Activated CD4-positive, alpha-beta T cell treated with anti-CD3 and anti-CD28 coated beads, Interleukin-2, amount 10 ng/mL, durations not matched to agents 24 days and 14 days (primary cell): ENCODE results near the gene CPZ. TPM values are rescaled to one million over a fixed set of nuclear protein-coding genes. Genes with fewer than 3 reads are reported as not detected.

Source experiments
- DNase-seq: peaks from one replicate; pipeline ENCODE4 v3.0.0; 2022
- H3K27ac Mint-ChIP-seq: one replicate; pipeline ENCODE4 v1.8.0; 2022; ENCODE audit warnings: mild to moderate bottlenecking, mixed read lengths
- H3K27me3 Mint-ChIP-seq: one replicate; pipeline ENCODE4 v1.8.0; 2022; ENCODE audit warnings: mixed read lengths
- H3K36me3 Mint-ChIP-seq: one replicate; pipeline ENCODE4 v1.8.0; 2022; ENCODE audit warnings: low read depth, mild to moderate bottlenecking, mixed read lengths
- H3K4me1 Mint-ChIP-seq: one replicate; pipeline ENCODE4 v1.8.0; 2021; ENCODE audit warnings: mixed read lengths
- H3K4me3 Mint-ChIP-seq: one replicate; pipeline ENCODE4 v1.8.0; 2022; ENCODE audit warnings: mild to moderate bottlenecking, moderate library complexity, mixed read lengths
- H3K9me3 Mint-ChIP-seq: one replicate; pipeline ENCODE4 v1.8.0; 2021; ENCODE audit warnings: mixed read lengths
- intact Hi-C: fragments of 100-400 bp; cut with micrococcal nuclease; formaldehyde crosslinking; loops from one replicate; pipeline ENCODE4 v1.15.1; 2023
- total RNA-seq: library from RNA; stranded (reverse); gene quantifications from 2 replicates; pipeline ENCODE4 v1.2.3, GENCODE V29; 2022

CPZ gene
- total RNA-seq, 1 donor from 2014 or later: not detected

DNA sequence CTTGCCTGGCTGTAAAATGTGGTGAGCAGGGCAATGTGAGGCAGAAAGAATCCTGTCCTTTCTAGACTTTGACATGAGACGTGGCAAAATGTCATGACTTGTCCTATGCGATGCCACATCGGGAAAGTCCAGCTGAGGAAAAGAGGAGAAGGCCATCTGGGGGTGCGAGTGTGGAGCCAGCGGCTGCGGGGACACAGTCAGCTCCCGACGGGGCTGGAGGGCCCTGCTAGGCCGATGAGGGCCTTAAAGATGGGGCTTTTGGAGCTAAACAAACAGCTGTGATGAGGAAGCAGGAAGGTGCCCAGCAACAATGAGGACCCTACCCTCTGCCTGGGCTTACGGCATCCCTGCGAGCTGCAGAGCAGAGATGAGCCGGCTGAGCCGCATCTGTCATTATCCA lies 7.7 kb downstream of the CPZ start:
- no peak overlapping the region for H3K4me3 Mint-ChIP-seq
- no peaks in the 10 kb centered on the region for H3K36me3 Mint-ChIP-seq
- H3K27me3 Mint-ChIP-seq: no peaks in the 10 kb centered on the region
- DNase-seq: no peak
- no peaks in the 10 kb centered on the region for H3K9me3 Mint-ChIP-seq
- H3K27ac Mint-ChIP-seq: no peak overlapping the region
- intact Hi-C loops: no loop called here
- H3K4me1 Mint-ChIP-seq: no peaks in the 10 kb centered on the region

GRCh38 chr4:8600686-8601085 lies 8.1 kb downstream of the CPZ start:
- no peaks in the 10 kb centered on the region for H3K9me3 Mint-ChIP-seq
- DNase-seq: no peak
- no peak overlapping the region for H3K4me3 Mint-ChIP-seq
- no peaks in the 10 kb centered on the region for H3K36me3 Mint-ChIP-seq
- H3K27ac Mint-ChIP-seq: no peak overlapping the region
- no peaks in the 10 kb centered on the region for H3K4me1 Mint-ChIP-seq
- no peaks in the 10 kb centered on the region for H3K27me3 Mint-ChIP-seq
- intact Hi-C loops: no loop called here

GRCh38 chr4:8601086-8601485 lies 8.5 kb downstream of the CPZ start:
- no peaks in the 10 kb centered on the region for H3K27me3 Mint-ChIP-seq
- intact Hi-C loops: no loop called here
- no peaks in the 10 kb centered on the region for H3K36me3 Mint-ChIP-seq
- H3K27ac Mint-ChIP-seq: no peak overlapping the region
- no peak overlapping the region for H3K4me3 Mint-ChIP-seq
- no peaks in the 10 kb centered on the region for H3K9me3 Mint-ChIP-seq
- no peak for DNase-seq
- no peaks in the 10 kb centered on the region for H3K4me1 Mint-ChIP-seq

GRCh38 chr4:8601556-8601955 lies 9.0 kb downstream of the CPZ start:
- Mint-ChIP-seq H3K9me3 (no peaks in the 10 kb centered on the region), H3K36me3 (no peaks in the 10 kb centered on the region), H3K27me3 (no peaks in the 10 kb centered on the region), H3K4me3 (no peak overlapping the region), H3K4me1 (no peaks in the 10 kb centered on the region), H3K27ac (no peak overlapping the region)
- intact Hi-C loops: no loop called here
- no peak for DNase-seq

DNA sequence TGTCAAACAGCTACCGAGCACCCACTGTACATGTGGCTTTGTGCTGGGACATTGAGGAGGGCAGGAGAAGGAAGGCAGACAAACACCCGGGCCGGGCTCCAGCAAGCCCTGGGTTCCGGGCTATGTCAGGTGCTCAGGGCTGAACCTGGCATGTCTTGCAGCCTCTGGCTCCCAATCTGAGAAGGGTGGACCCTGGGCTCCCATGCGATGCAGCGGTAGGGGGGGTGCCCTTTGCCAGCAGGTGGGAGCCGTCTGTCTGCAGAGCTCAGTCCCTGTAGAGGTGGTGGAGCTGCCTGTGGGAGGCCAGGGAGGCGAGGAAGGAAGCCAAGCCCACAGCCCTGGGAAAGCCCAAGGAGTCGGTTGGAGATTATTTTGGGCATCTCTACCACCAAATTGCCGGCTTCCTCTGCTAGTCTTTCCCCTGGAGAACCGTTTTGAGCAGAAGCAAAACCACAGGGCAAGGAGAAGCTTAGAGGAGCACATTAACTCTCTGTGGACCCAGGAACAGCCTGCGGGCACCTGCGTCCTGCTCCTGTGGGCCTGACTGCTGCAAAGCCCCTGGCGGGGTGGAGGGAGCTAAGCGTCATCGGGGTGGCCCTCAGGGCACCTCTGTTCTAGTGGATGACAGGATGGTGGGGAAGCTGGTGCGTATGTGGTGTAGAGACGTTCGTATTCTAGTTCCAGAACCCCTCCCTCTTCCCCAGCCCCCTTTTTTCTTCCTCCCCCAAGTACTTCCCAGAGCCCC lies 10.3 kb downstream of the CPZ start:
- no peak for DNase-seq
- Mint-ChIP-seq H3K4me1 (no peaks in the 10 kb centered on the region), H3K27me3 (no peaks in the 10 kb centered on the region), H3K36me3 (no peaks in the 10 kb centered on the region), H3K4me3 (no peak overlapping the region), H3K9me3 (no peaks in the 10 kb centered on the region), H3K27ac (no peak overlapping the region)
- intact Hi-C loops: no loop called here

- Mint-ChIP-seq H3K4me3 (no peak overlapping the region), H3K9me3 (no peaks in the 10 kb centered on the region), H3K27ac (no peak overlapping the region), H3K4me1 (no peaks in the 10 kb centered on the region), H3K36me3 (no peaks in the 10 kb centered on the region), H3K27me3 (no peaks in the 10 kb centered on the region)
- DNase-seq: no peak
- intact Hi-C loops: no loop called here
These were observed 11.4 kb downstream of the CPZ start for GRCh38 chr4:8603931-8604330.

DNA sequence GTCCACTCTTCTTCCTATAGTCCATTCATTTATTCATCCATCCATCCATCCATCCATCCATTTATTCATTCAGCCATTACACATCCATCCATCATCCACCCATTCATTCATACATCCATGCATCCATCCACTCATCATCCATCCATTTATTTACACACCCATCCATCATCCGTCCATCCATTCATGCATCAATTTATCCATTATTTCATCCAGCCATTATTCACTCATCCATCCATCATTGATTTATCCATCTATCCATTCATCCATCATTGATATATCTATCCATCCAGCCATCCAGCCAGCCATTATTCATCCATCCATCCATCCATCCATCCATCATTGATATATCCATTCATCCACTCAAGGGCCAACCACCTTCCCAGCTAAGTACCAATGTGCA lies 12.7 kb downstream of the CPZ start:
- Mint-ChIP-seq H3K27ac (no peak overlapping the region), H3K9me3 (no peaks in the 10 kb centered on the region), H3K4me1 (no peaks in the 10 kb centered on the region), H3K27me3 (no peaks in the 10 kb centered on the region), H3K4me3 (no peak overlapping the region), H3K36me3 (no peaks in the 10 kb centered on the region)
- intact Hi-C loops: no loop called here
- DNase-seq: no peak

- Mint-ChIP-seq H3K4me3 (no peak overlapping the region), H3K4me1 (no peaks in the 10 kb centered on the region), H3K27ac (no peak overlapping the region), H3K27me3 (no peaks in the 10 kb centered on the region), H3K36me3 (no peaks in the 10 kb centered on the region), H3K9me3 (no peaks in the 10 kb centered on the region)
- intact Hi-C loops: no loop called here
- DNase-seq: no peak
These were observed 13.9 kb downstream of the CPZ start for GRCh38 chr4:8606476-8606875.

DNA sequence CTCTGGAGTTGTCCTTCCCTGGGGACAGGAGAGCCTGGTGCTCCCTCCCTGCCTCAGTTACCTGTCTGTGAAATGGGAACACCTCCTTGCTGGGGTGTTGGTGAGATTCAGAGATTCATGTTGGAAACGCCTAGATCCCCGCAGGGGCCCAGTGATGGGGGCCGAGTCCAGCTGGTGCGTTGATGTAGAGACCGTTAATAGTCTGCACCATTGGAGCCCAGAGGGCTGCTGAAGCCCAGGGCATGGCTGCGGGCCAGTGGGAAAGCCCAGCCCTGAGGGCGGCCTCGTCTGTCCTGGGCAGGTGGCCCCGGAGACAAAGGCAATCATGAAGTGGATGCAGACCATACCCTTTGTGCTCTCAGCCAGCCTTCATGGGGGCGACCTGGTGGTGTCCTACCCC lies 14.4 kb downstream of the CPZ start:
- H3K4me1 Mint-ChIP-seq: no peaks in the 10 kb centered on the region
- H3K4me3 Mint-ChIP-seq: no peak overlapping the region
- H3K36me3 Mint-ChIP-seq: no peaks in the 10 kb centered on the region
- H3K27ac Mint-ChIP-seq: no peak overlapping the region
- H3K27me3 Mint-ChIP-seq: no peaks in the 10 kb centered on the region
- intact Hi-C loops: no loop called here
- no peak for DNase-seq
- H3K9me3 Mint-ChIP-seq: no peaks in the 10 kb centered on the region

DNA sequence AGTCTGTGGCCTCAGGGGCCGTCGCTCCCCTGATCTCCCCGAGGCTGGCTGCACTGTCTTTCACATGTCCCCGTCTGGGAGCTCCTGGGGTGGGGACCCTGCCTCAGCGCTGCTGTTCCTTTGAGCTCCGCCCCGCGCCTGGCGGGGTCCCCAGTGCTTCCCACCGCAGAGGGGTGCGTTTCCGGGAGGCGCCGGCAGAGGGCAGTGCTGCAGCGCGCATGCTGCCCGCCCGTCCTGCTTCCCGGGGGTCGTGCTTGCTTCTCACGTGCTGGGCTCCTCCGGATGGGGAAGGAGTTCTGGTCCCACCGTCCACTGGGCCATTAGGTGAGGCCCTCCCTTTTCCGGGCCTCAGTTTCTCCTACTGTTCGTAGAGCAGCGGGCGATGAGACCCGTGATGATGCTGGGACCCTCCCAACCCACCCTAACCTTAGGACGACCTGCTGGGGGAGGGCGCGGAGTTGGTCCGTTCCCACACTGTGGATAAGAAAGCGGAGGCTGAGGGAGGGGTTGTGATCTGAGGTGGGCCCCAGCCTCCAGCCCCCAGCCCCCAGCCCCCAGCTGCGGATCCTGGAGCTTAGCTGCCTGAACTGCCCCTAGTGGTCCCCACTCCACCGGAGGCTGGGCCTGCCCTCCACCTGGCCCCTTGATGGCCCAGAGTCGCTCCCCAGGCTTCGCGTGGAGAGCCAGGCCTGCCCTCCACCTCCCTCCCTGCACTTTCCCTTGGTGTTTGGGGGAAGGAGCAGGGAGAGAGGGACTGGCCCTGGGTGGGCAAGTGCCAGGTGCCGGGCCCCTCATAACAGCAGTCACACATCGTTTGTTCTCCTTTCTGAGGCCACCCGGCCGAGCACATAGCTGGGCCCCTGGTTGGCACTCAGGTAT lies 15.3 kb downstream of the CPZ start:
- Mint-ChIP-seq H3K36me3 (no peaks in the 10 kb centered on the region), H3K27me3 (no peaks in the 10 kb centered on the region), H3K4me3 (no peak overlapping the region), H3K4me1 (no peaks in the 10 kb centered on the region), H3K9me3 (no peaks in the 10 kb centered on the region), H3K27ac (no peak overlapping the region)
- intact Hi-C loops: no loop called here
- DNase-seq: peak; percentile 82

GRCh38 chr4:8608714-8609391 lies 16.3 kb downstream of the CPZ start:
- Mint-ChIP-seq H3K4me1 (no peaks in the 10 kb centered on the region), H3K4me3 (no peak overlapping the region), H3K36me3 (no peaks in the 10 kb centered on the region), H3K9me3 (no peaks in the 10 kb centered on the region), H3K27ac (no peak overlapping the region), H3K27me3 (no peaks in the 10 kb centered on the region)
- no peak for DNase-seq
- intact Hi-C loops: no loop called here

- intact Hi-C loops: no loop called here
- no peak for DNase-seq
- Mint-ChIP-seq H3K4me1 (no peaks in the 10 kb centered on the region), H3K27me3 (no peaks in the 10 kb centered on the region), H3K36me3 (no peaks in the 10 kb centered on the region), H3K9me3 (no peaks in the 10 kb centered on the region), H3K27ac (no peak overlapping the region), H3K4me3 (no peak overlapping the region)
These were observed 16.8 kb downstream of the CPZ start for GRCh38 chr4:8609406-8609805.

DNA sequence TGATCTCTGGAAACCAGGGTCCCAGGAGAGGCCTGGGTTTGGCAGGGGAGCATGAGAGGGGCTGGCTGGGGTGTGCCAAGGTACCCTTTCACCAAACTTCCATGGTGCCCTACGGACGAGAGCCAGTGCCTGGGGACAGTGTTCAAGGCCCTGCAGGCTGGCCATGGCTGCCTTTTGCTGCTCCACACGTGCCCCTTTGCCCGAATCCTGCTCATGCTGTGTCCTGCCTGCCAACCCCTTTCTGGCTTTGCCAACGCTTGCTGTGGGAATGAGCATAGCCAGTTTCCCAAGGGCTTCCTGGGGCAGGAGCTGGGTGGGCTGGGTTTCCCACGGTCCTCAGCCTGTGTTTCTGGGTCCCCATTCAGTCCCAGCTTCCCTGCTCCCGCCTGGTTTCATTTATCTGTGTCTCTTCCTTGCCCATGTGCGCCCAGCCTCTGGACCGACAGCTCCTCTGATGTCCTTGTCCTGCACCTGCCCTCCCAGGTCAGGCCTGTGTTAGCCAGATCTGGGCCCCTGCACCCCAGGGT lies 17.3 kb downstream of the CPZ start:
- H3K4me1 Mint-ChIP-seq: no peaks in the 10 kb centered on the region
- no peaks in the 10 kb centered on the region for H3K36me3 Mint-ChIP-seq
- H3K27me3 Mint-ChIP-seq: no peaks in the 10 kb centered on the region
- intact Hi-C loops: no loop called here
- H3K4me3 Mint-ChIP-seq: no peak overlapping the region
- DNase-seq: no peak
- no peak overlapping the region for H3K27ac Mint-ChIP-seq
- H3K9me3 Mint-ChIP-seq: no peaks in the 10 kb centered on the region
